H1 (cell line): Measurements from ENCODE around the gene CNGB1.

Experiments
- ASH2L ChIP-seq: fragments of 200-600, 300-600 bp; sonication (generic); IDR thresholded peaks from one replicate; pipeline ENCODE4 v1.7.1; 2017; ENCODE audit warnings: low read length
- CHD2 ChIP-seq: IDR thresholded peaks from 2 replicates; pipeline ENCODE4 v1.6.1; 2012; ENCODE audit warnings: low read length, improper control_type of control experiment
- CREB1 ChIP-seq: IDR thresholded peaks from 2 replicates; pipeline ENCODE4 v1.6.1; 2012; ENCODE audit warnings: inconsistent platforms
- CTCF ChIP-seq, 3 experiments: IDR thresholded peaks; 1 replicate in 2 of 3; 2 replicates in 1 of 3; pipeline versions ENCODE4 v1.5.1 to v1.6.1; 2011; ENCODE audit warnings: low read length in 3 of 3, mild to moderate bottlenecking in 3 of 3, inconsistent platforms in 2 of 3, low read depth in 1 of 3, moderate library complexity in 1 of 3; ENCODE audit not compliant: insufficient read depth in 1 of 3; ENCODE audit errors: control extremely low read depth in 1 of 3
- HDAC2 ChIP-seq, 2 experiments: fragments of 300-600 bp in 1 of 2; sonication (generic) in 1 of 2; IDR thresholded peaks; 2 replicates each; pipeline ENCODE4 v1.6.1; 2011 to 2012; ENCODE audit warnings: low read depth in 2 of 2, low read length in 2 of 2, mild to moderate bottlenecking in 2 of 2, moderate library complexity in 2 of 2, borderline replicate concordance in 1 of 2, inconsistent platforms in 1 of 2
- JUN ChIP-seq: IDR thresholded peaks from 2 replicates; pipeline ENCODE4 v1.6.1; 2011; ENCODE audit warnings: low read depth, mild to moderate bottlenecking, improper control_type of control experiment, low read length
- POLR2A ChIP-seq, 2 experiments: IDR thresholded peaks; 1 replicate in 1 of 2; 2 replicates in 1 of 2; pipeline ENCODE4 v1.6.1; 2011; ENCODE audit warnings: low read depth in 2 of 2, low read length in 2 of 2, mild to moderate bottlenecking in 2 of 2; ENCODE audit errors: control extremely low read depth in 1 of 2
- POU5F1 ChIP-seq: IDR thresholded peaks from 2 replicates; pipeline ENCODE4 v1.6.1; 2011; ENCODE audit warnings: low read depth, mild to moderate bottlenecking, low read length, moderate library complexity
- RBBP5 ChIP-seq: IDR thresholded peaks from 2 replicates; pipeline ENCODE4 v1.7.1; 2012; ENCODE audit warnings: low read depth, mild to moderate bottlenecking, inconsistent platforms, low read length, moderate library complexity, borderline replicate concordance
- SIRT6 ChIP-seq: IDR thresholded peaks from one replicate; pipeline ENCODE4 v1.7.1; 2012; ENCODE audit warnings: low read length, inconsistent platforms
- SP1 ChIP-seq: IDR thresholded peaks from 2 replicates; pipeline ENCODE4 v1.6.1; 2011; ENCODE audit warnings: low read depth, low read length
- SUZ12 ChIP-seq: fragments of 200-600 bp; sonication (generic); IDR thresholded peaks from 2 replicates; pipeline ENCODE4 v1.6.1; 2012; ENCODE audit warnings: mild to moderate bottlenecking, inconsistent platforms, low read length, moderate library complexity, mixed read lengths
- TF ChIP-seq, protein P1 (sequence below): IDR thresholded peaks from 2 replicates; pipeline ENCODE4 v1.6.1; 2011; ENCODE audit warnings: low read length, improper control_type of control experiment

GRCh38 chr16:57959121-57959520, 11.8 kb downstream of the CNGB1 start:
- no peak for TF ChIP-seq JUN
- no peak for TF ChIP-seq POLR2A (IDR thresholded peaks at IDR 0.05; ENCODE audit: control extremely low read depth in 1 of 2, low read depth in 2 of 2, low read length in 2 of 2)
- TF ChIP-seq CTCF (IDR thresholded peaks at IDR 0.05; ENCODE audit: control extremely low read depth in 1 of 3, insufficient read depth in 1 of 3, low read depth in 1 of 3, low read length in 3 of 3), result no peak
- TF ChIP-seq ASH2L, result no peak
- TF ChIP-seq HDAC2 (IDR thresholded peaks at IDR 0.05; ENCODE audit: borderline replicate concordance in 1 of 2, low read depth in 2 of 2, low read length in 2 of 2), result no peak
- no peak for TF ChIP-seq CREB1
- TF ChIP-seq SIRT6, result no peak
- no peak for TF ChIP-seq RBBP5
- TF ChIP-seq POU5F1, result no peak
- TF ChIP-seq, protein P1, sequence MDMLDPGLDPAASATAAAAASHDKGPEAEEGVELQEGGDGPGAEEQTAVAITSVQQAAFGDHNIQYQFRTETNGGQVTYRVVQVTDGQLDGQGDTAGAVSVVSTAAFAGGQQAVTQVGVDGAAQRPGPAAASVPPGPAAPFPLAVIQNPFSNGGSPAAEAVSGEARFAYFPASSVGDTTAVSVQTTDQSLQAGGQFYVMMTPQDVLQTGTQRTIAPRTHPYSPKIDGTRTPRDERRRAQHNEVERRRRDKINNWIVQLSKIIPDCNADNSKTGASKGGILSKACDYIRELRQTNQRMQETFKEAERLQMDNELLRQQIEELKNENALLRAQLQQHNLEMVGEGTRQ, result no peak
- TF ChIP-seq SUZ12, result no peak
- TF ChIP-seq CHD2, result no peak
- no peak for TF ChIP-seq SP1
